GM19328 (cell line): Measurements from ENCODE around the gene KLK2.

Source experiments
- ATAC-seq: cut with Tn5 transposase; IDR thresholded peaks from one replicate; pipeline ENCODE4 v1.9.1; 2021; ENCODE audit warnings: mild to moderate bottlenecking, moderate library complexity; ENCODE audit not compliant: unreplicated experiment

KLK2 gene

GRCh38 chr19:50844296-50844935, 28.8 kb upstream of the KLK2 start:
- no peak for ATAC-seq

DNA sequence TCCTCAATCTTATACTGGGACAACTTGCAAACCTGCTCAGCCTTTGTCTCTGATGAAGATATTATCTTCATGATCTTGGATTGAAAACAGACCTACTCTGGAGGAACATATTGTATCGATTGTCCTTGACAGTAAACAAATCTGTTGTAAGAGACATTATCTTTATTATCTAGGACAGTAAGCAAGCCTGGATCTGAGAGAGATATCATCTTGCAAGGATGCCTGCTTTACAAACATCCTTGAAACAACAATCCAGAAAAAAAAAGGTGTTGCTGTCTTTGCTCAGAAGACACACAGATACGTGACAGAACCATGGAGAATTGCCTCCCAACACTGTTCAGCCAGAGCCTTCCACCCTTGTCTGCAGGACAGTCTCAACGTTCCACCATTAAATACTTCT, 22.5 kb upstream of the KLK2 start:
- ATAC-seq, result no peak

- no peak for ATAC-seq
Measured at GRCh38 chr19:50851620-50852019, 21.6 kb upstream of the KLK2 start.

DNA sequence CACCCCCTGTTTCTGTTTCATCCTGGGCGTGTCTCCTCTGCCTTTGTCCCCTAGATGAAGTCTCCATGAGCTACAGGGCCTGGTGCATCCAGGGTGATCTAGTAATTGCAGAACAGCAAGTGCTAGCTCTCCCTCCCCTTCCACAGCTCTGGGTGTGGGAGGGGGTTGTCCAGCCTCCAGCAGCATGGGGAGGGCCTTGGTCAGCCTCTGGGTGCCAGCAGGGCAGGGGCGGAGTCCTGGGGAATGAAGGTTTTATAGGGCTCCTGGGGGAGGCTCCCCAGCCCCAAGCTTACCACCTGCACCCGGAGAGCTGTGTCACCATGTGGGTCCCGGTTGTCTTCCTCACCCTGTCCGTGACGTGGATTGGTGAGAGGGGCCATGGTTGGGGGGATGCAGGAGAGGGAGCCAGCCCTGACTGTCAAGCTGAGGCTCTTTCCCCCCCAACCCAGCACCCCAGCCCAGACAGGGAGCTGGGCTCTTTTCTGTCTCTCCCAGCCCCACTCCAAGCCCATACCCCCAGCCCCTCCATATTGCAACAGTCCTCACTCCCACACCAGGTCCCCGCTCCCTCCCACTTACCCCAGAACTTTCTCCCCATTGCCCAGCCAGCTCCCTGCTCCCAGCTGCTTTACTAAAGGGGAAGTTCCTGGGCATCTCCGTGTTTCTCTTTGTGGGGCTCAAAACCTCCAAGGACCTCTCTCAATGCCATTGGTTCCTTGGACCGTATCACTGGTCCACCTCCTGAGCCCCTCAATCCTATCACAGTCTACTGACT, 18.4 kb upstream of the KLK2 start, which contains the start of gene KLK3:
Gene KLK3 (plus strand): TSS at position 280 of the 775 bp plus-strand sequence. CDS start 41 bp downstream, at position 321.
- no peak for ATAC-seq

DNA sequence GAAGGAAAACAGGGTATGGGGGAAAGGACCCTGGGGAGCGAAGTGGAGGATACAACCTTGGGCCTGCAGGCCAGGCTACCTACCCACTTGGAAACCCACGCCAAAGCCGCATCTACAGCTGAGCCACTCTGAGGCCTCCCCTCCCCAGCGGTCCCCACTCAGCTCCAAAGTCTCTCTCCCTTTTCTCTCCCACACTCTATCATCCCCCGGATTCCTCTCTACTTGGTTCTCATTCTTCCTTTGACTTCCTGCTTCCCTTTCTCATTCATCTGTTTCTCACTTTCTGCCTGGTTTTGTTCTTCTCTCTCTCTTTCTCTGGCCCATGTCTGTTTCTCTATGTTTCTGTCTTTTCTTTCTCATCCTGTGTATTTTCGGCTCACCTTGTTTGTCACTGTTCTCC, 15.9 kb upstream of the KLK2 start:
- no peak for ATAC-seq

DNA sequence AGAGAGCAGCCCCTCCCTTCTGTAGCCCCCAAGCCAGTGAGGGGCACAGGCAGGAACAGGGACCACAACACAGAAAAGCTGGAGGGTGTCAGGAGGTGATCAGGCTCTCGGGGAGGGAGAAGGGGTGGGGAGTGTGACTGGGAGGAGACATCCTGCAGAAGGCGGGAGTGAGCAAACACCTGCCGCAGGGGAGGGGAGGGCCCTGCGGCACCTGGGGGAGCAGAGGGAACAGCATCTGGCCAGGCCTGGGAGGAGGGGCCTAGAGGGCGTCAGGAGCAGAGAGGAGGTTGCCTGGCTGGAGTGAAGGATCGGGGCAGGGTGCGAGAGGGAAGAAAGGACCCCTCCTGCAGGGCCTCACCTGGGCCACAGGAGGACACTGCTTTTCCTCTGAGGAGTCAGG, 14.4 kb upstream of the KLK2 start:
- ATAC-seq, result no peak

DNA sequence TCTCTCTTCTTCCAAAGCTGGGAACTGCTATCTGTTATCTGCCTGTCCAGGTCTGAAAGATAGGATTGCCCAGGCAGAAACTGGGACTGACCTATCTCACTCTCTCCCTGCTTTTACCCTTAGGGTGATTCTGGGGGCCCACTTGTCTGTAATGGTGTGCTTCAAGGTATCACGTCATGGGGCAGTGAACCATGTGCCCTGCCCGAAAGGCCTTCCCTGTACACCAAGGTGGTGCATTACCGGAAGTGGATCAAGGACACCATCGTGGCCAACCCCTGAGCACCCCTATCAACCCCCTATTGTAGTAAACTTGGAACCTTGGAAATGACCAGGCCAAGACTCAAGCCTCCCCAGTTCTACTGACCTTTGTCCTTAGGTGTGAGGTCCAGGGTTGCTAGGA, 13.4 kb upstream of the KLK2 start:
- no peak for ATAC-seq

DNA sequence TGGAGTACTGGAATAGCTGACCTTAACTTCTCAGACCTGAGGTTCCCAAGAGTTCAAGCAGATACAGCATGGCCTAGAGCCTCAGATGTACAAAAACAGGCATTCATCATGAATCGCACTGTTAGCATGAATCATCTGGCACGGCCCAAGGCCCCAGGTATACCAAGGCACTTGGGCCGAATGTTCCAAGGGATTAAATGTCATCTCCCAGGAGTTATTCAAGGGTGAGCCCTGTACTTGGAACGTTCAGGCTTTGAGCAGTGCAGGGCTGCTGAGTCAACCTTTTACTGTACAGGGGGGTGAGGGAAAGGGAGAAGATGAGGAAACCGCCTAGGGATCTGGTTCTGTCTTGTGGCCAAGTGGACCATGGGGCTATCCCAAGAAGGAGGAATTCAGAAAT, 12.2 kb upstream of the KLK2 start:
- no peak for ATAC-seq

GRCh38 chr19:50861496-50862286, 11.5 kb upstream of the KLK2 start:
- ATAC-seq, result no peak

DNA sequence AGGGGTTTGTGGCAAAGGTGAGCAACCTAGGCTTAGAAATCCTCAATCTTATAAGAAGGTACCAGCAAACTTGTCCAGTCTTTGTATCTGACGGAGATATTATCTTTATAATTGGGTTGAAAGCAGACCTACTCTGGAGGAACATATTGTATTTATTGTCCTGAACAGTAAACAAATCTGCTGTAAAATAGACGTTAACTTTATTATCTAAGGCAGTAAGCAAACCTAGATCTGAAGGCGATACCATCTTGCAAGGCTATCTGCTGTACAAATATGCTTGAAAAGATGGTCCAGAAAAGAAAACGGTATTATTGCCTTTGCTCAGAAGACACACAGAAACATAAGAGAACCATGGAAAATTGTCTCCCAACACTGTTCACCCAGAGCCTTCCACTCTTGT, 3.8 kb upstream of the KLK2 start:
- ATAC-seq, result no peak

DNA sequence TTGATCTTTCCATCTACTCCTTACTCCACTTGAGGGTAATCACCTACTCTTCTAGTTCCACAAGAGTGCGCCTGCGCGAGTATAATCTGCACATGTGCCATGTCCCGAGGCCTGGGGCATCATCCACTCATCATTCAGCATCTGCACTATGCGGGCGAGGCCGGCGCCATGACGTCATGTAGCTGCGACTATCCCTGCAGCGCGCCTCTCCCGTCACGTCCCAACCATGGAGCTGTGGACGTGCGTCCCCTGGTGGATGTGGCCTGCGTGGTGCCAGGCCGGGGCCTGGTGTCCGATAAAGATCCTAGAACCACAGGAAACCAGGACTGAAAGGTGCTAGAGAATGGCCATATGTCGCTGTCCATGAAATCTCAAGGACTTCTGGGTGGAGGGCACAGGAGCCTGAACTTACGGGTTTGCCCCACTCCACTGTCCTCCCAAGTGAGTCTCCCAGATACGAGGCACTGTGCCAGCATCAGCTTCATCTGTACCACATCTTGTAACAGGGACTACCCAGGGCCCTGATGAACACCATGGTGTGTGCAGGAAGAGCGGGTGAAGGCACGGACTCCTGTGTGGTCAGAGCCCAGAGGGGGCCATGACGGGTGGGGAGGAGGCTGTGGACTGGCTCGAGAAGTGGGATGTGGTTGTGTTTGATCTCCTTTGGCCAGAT, 2.7 kb upstream of the KLK2 start:
- ATAC-seq, result no peak

DNA sequence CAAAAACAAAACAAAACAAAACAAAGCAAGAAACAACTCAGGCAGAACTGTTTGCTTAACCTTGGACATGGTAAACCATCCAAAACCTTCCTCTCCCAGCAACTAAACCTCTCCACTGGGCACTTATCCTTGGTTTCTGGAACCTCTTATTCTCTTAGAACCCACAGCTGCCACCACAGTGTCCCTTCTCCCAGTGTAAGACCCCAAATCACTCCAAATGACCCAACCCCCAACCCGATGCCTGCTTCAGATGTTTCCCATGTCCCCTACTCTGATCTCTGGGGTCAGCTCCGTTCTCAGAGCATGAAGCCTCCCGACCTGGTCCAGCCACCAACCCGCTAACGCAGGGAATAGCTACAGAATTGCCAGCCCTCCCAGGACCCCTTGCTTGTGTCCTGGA, 972 bp downstream of the KLK2 start:
- no peak for ATAC-seq

GRCh38 chr19:50875795-50876422, 2.7 kb downstream of the KLK2 start:
- ATAC-seq, result no peak

GRCh38 chr19:50876456-50876855, 3.2 kb downstream of the KLK2 start:
- ATAC-seq, result no peak

DNA sequence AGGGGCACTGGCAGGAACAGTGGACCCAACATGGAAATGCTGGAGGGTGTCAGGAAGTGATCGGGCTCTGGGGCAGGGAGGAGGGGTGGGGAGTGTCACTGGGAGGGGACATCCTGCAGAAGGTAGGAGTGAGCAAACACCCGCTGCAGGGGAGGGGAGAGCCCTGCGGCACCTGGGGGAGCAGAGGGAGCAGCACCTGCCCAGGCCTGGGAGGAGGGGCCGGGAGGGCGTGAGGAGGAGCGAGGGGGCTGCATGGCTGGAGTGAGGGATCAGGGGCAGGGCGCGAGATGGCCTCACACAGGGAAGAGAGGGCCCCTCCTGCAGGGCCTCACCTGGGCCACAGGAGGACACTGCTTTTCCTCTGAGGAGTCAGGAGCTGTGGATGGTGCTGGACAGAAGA, 4.1 kb downstream of the KLK2 start:
- no peak for ATAC-seq

GRCh38 chr19:50878851-50879250, 5.6 kb downstream of the KLK2 start:
- ATAC-seq, result no peak

- no peak for ATAC-seq
Measured at GRCh38 chr19:50880241-50880640, 7.0 kb downstream of the KLK2 start.

DNA sequence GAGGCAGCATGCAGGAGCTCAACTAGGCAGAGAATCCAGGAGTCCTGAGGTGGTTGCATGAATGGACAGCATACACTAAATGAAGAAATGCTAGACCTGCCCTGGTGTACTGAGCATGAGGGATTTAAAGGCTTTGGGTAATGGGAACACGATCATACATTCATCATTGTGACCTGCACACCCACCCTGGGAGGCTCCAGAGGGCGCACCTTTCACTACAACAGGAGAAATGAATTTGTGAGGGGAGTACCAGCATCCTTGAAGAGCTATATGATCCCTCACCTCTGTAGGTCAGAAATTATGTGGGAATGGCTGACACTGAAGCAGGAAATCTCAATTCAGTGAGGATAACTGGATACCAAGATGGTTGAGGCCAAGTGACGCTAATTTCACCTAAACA, 8.9 kb downstream of the KLK2 start:
- no peak for ATAC-seq

DNA sequence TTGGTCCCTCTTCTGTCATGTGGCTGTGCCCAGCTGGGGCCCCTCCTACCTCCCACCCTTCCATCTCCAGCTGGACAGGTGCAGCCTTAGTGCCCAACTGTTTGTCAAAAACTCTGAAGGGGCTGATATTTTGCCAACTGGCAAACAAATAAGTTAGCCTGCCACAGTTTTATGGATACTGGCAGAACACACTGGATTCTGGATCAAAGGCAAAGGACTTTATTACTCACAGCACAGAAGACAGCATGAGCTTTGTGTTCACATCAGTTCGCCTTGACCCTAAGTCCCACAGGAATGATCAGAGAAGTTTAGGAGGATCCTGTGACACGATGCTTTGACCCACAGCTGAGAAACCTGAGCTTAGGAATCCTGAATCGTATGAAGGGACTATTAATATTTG, 16.4 kb downstream of the KLK2 start:
- no peak for ATAC-seq

- ATAC-seq, result no peak
Measured at GRCh38 chr19:50890422-50891252, 17.4 kb downstream of the KLK2 start.
